A549 (cell line): ENCODE measurements around the gene ZDHHC19. TPM values are rescaled to one million over a fixed set of nuclear protein-coding genes. Genes with fewer than 3 reads are reported as not detected.
A peak's percentile ranks its signal among the peaks of the same experiment; 100 is the strongest.

Experiments
- ATAC-seq, 2 experiments: fragments of 200-7000 bp in 1 of 2; fragments of >200 bp in 1 of 2; cut with Nextera tagmentation in 1 of 2; cut with Tn5 transposase in 1 of 2; 3 replicates each; pipeline versions ENCODE4 v1.8.0 to v1.9.1; 2018 to 2020; ENCODE audit warnings: mild to moderate bottlenecking in 1 of 2, moderate library complexity in 1 of 2
- CTCF ChIA-PET: fragments of 300-600 bp; sonication (Branson Sonifier 250); formaldehyde crosslinking; extraction: SDS; loops from one replicate; lab custom pipeline; 2021; ENCODE audit warnings: antibody characterized with exemption, inconsistent platforms; lab: Yijun Ruan, JAX
- POLR2A ChIA-PET: fragments of 350-600 bp; formaldehyde crosslinking; extraction: SDS; loops from one replicate; lab custom pipeline; 2021; ENCODE audit warnings: antibody characterized with exemption, inconsistent platforms; lab: Yijun Ruan, JAX
- DNase-seq, 2 experiments: peaks; one replicate each; pipeline versions ENCODE4 v3.0.0 to v3.0.0-alpha.2; 2011 to 2016; ENCODE audit warnings: low read depth in 1 of 2, low spot score in 1 of 2
- FAIRE-seq: peaks from 2 replicates; lab custom pipeline; 2011; peaks lifted over from hg19 to GRCh38; lab: Jason Lieb, UNC
- H3K27ac ChIP-seq, 2 experiments: fragments of >200 bp; sonication (Bioruptor Twin); formaldehyde crosslinking; 3 replicates each; pipeline ENCODE4 v1.5.1; 2016 to 2017
- H3K4me1 ChIP-seq: fragments of >200 bp; sonication (Bioruptor Twin); formaldehyde crosslinking; 3 replicates; pipeline ENCODE4 v1.6.1; 2016
- H3K4me2 ChIP-seq: fragments of >200 bp; sonication (Bioruptor Twin); formaldehyde crosslinking; 3 replicates; pipeline ENCODE4 v1.6.1; 2016
- H3K4me3 ChIP-seq: fragments of >200 bp; sonication (Bioruptor Twin); formaldehyde crosslinking; 3 replicates; pipeline ENCODE4 v1.5.1; 2016
- H3K9me3 ChIP-seq: fragments of >200 bp; sonication (Bioruptor Twin); formaldehyde crosslinking; 3 replicates; pipeline ENCODE4 v1.6.1; 2016
- CEBPB ChIP-seq, 2 experiments: fragments of >200 bp in 1 of 2; sonication (Bioruptor Twin) in 1 of 2; formaldehyde crosslinking in 1 of 2; IDR thresholded peaks; 2 replicates each; pipeline ENCODE4 v1.6.1; 2012 to 2016
- EHMT2 ChIP-seq: fragments of 200-600 bp; sonication (generic); IDR thresholded peaks from 2 replicates; pipeline ENCODE4 v1.6.1; 2016; ENCODE audit warnings: antibody characterized with exemption, low read depth, mild to moderate bottlenecking, moderate library complexity
- EP300 ChIP-seq, 2 experiments: fragments of >200 bp; sonication (Bioruptor Twin); formaldehyde crosslinking; IDR thresholded peaks; 2 replicates in 1 of 2; 3 replicates in 1 of 2; pipeline ENCODE4 v1.6.1; 2016 to 2017
- ESRRA ChIP-seq: fragments of 150-350 bp; IDR thresholded peaks from 2 replicates; pipeline ENCODE4 v1.6.1; 2014; ENCODE audit warnings: mild to moderate bottlenecking, low read length, borderline replicate concordance
- HOXA7 ChIP-seq: fragments of 250-450 bp; sonication (Bioruptor Pico); IDR thresholded peaks from 2 replicates; pipeline ENCODE4 v1.5.0; 2020; ENCODE audit warnings: mild to moderate bottlenecking, moderate library complexity
- JUNB ChIP-seq: fragments of >200 bp; sonication (Bioruptor Twin); formaldehyde crosslinking; IDR thresholded peaks from 2 replicates; pipeline ENCODE4 v1.6.1; 2016
- NFE2L2 ChIP-seq: fragments of 150-350 bp; conservative IDR thresholded peaks from 2 replicates; pipeline ENCODE4 v1.6.1; 2014; ENCODE audit warnings: low read length
- PHF8 ChIP-seq: fragments of 200-600 bp; sonication (generic); IDR thresholded peaks from 2 replicates; pipeline ENCODE4 v1.6.1; 2016; ENCODE audit warnings: low read depth, mild to moderate bottlenecking, antibody characterized with exemption, moderate library complexity, borderline replicate concordance
- RAD21 ChIP-seq, 2 experiments: fragments of >200 bp in 1 of 2; sonication (Bioruptor Twin) in 1 of 2; formaldehyde crosslinking in 1 of 2; IDR thresholded peaks in 1 of 2; conservative IDR thresholded peaks in 1 of 2; 2 replicates in 1 of 2; 3 replicates in 1 of 2; pipeline ENCODE4 v1.6.1; 2012 to 2018; ENCODE audit warnings: inconsistent platforms in 1 of 2
- RCOR1 ChIP-seq: fragments of 150-350 bp; IDR thresholded peaks from 2 replicates; pipeline ENCODE4 v1.6.1; 2014; ENCODE audit warnings: antibody characterized with exemption, low read length, low read depth
- RFX5 ChIP-seq: fragments of 450-650 bp; IDR thresholded peaks from 2 replicates; pipeline ENCODE4 v1.7.1; 2014; ENCODE audit warnings: antibody characterized with exemption, mild to moderate bottlenecking, moderate library complexity
- SMC3 ChIP-seq: fragments of >200 bp; sonication (Bioruptor Twin); formaldehyde crosslinking; IDR thresholded peaks from 3 replicates; pipeline ENCODE4 v1.6.1; 2018; ENCODE audit warnings: inconsistent platforms
- TFCP2L1 ChIP-seq: fragments of 250-450 bp; sonication (Bioruptor Pico); IDR thresholded peaks from 2 replicates; pipeline ENCODE4 v1.5.0; 2021; ENCODE audit warnings: mild to moderate bottlenecking
- ZNF302 ChIP-seq: fragments of 250-450 bp; sonication (Bioruptor Pico); IDR thresholded peaks from 2 replicates; pipeline ENCODE4 v1.9.0; 2021; ENCODE audit warnings: inconsistent platforms, mild to moderate bottlenecking, moderate library complexity
- ZSCAN20 ChIP-seq: fragments of 250-450 bp; sonication (Bioruptor Pico); IDR thresholded peaks from 2 replicates; pipeline ENCODE4 v1.8.0; 2022; ENCODE audit warnings: mild to moderate bottlenecking, moderate library complexity
- WGBS: methylation state at CpG from one replicate; pipeline ENCODE4 v1.1.6; 2017; ENCODE audit errors: missing lambda C conversion rate; 5-methylcytosine and 5-hydroxymethylcytosine counted together
- polyA plus RNA-seq, 4 experiments: library from polyadenylated mRNA; depleted of rRNA in 3 of 4; stranded (reverse); fragments of >200 nt; fragmentation: RNase III in 1 of 4; extraction: RNeasy Plus Mini Kit Qiagen cat#74134 plus additional on column Dnase treatment in 1 of 4; gene quantifications; 2 replicates in 3 of 4; 3 replicates in 1 of 4; pipeline ENCODE4 v1.2.3, GENCODE V29; 2011 to 2017
- TF ChIP-seq, protein P1 (sequence below): fragments of 450-650 bp; IDR thresholded peaks from 2 replicates; pipeline ENCODE4 v1.6.1; 2014; ENCODE audit warnings: antibody characterized with exemption
- TF ChIP-seq, protein P2 (sequence below): fragments of 200-600 bp; sonication (generic); IDR thresholded peaks from 2 replicates; pipeline ENCODE4 v1.6.1; 2016; ENCODE audit warnings: antibody characterized with exemption, mild to moderate bottlenecking, moderate library complexity
- TF ChIP-seq, protein P3 (sequence below): fragments of 250-450 bp; sonication (Bioruptor Pico); IDR thresholded peaks from 2 replicates; pipeline ENCODE4 v1.5.0; 2021; ENCODE audit warnings: mild to moderate bottlenecking, moderate library complexity, borderline replicate concordance
- TF ChIP-seq, protein P4 (sequence below): fragments of >200 bp; sonication (Bioruptor Twin); formaldehyde crosslinking; IDR thresholded peaks from 3 replicates; pipeline ENCODE4 v1.5.1; 2016
- TF ChIP-seq, protein P5 (sequence below): fragments of 150-350 bp; IDR thresholded peaks from 2 replicates; pipeline ENCODE4 v1.6.1; 2014; ENCODE audit warnings: low read depth, mild to moderate bottlenecking, low read length

The ZDHHC19 gene
- polyA plus RNA-seq, 2 of the 4 experiments (the other 2 are of a cell fraction), result 0.15 TPM; not detected in 1

- TF ChIP-seq RCOR1 (no peak), EHMT2 (no peak), HOXA7 (no peak), TFCP2L1 (CRISPR knock-in tag) (no peak)
- TF ChIP-seq, protein P1, sequence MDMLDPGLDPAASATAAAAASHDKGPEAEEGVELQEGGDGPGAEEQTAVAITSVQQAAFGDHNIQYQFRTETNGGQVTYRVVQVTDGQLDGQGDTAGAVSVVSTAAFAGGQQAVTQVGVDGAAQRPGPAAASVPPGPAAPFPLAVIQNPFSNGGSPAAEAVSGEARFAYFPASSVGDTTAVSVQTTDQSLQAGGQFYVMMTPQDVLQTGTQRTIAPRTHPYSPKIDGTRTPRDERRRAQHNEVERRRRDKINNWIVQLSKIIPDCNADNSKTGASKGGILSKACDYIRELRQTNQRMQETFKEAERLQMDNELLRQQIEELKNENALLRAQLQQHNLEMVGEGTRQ, result no peak
Measured at GRCh38 chr3:196240424-196240823, 29.2 kb upstream of the ZDHHC19 start (continued).

DNA sequence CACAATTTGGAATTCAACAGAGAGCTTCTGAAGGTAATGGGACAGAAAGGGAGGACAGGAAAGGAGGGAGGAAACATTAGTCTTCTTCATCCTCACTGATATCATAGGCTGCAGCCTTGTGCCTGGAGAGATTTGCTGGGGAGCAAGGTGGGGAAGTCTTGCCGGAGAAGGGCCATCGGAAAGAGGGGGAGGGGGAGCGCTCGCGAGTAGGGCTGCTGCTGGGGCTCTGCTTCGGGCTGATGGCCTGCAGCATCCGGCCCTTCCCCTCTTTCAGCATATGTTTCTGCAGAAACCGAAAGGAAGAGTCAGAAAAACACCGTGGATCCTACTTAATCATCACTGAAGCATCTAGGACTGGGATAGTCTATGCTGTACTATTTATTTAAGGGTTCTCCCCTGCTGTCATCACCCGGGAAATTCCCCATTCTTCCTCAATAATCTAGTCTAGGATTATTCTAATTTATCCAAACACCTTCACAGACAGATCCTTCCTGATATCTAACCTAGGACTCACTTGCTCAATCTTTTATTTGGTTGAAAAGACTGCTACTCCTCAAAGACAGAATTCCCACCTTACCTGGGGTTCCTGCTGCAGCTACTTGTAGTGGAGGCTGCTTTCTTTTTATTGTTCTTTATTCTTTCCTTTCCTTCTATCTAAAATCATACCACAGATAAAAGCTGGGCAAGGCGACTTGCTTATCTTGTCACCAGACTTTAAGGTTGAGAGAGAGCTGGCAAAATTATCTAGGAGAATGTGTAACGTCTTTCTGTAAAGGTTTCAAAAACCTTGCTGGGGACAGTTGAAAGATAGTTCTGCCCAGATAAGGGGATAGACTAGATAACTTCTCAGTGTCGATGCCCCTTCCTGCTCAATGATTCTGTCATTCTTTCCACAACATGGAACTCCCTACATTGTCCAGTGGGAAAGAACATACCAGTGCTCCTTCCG is 27.7 kb upstream of the ZDHHC19 start:
- Histone ChIP-seq H3K9me3 (no peaks in the 10 kb centered on the region), H3K4me3 (no peak overlapping the region), H3K4me2 (no peak overlapping the region), H3K4me1 (no peaks in the 10 kb centered on the region), H3K27ac (no peak overlapping the region)
- FAIRE-seq, result no peak
- TF ChIP-seq ZNF302 (CRISPR knock-in tag), result no peak
- TF ChIP-seq, protein P2, sequence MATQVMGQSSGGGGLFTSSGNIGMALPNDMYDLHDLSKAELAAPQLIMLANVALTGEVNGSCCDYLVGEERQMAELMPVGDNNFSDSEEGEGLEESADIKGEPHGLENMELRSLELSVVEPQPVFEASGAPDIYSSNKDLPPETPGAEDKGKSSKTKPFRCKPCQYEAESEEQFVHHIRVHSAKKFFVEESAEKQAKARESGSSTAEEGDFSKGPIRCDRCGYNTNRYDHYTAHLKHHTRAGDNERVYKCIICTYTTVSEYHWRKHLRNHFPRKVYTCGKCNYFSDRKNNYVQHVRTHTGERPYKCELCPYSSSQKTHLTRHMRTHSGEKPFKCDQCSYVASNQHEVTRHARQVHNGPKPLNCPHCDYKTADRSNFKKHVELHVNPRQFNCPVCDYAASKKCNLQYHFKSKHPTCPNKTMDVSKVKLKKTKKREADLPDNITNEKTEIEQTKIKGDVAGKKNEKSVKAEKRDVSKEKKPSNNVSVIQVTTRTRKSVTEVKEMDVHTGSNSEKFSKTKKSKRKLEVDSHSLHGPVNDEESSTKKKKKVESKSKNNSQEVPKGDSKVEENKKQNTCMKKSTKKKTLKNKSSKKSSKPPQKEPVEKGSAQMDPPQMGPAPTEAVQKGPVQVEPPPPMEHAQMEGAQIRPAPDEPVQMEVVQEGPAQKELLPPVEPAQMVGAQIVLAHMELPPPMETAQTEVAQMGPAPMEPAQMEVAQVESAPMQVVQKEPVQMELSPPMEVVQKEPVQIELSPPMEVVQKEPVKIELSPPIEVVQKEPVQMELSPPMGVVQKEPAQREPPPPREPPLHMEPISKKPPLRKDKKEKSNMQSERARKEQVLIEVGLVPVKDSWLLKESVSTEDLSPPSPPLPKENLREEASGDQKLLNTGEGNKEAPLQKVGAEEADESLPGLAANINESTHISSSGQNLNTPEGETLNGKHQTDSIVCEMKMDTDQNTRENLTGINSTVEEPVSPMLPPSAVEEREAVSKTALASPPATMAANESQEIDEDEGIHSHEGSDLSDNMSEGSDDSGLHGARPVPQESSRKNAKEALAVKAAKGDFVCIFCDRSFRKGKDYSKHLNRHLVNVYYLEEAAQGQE, result no peak
- no peak for DNase-seq
- CTCF ChIA-PET, result interaction anchor here (1.5 kb wide), 1 partner anchor 12 kb away, joined by 3 read pairs; no protein-coding TSS in a partner anchor
- ATAC-seq, result 0 out of 6 replicates have a peak, but pooled peaks of 1 of the 2 experiments have one; percentile 23
- POLR2A ChIA-PET, result no interaction called here
- 69% methylated on average over 14 of the region's 14 CpGs for WGBS

- FAIRE-seq, result no peak
- no peak overlapping the region for H3K27ac ChIP-seq
- DNase-seq, result no peak
- H3K4me3 ChIP-seq, result no peak overlapping the region
- H3K9me3 ChIP-seq, result no peaks in the 10 kb centered on the region
- H3K4me1 ChIP-seq, result no peaks in the 10 kb centered on the region
- ChIA-PET POLR2A (no interaction called here), CTCF (interaction anchor here (0.9 to 1.5 kb wide), 2 partner anchors 10 to 164 kb away, joined by 3 read pairs; no protein-coding TSS in a partner anchor)
- WGBS, result 96% methylated on average over 5 of the region's 5 CpGs
- H3K4me2 ChIP-seq, result no peak overlapping the region
- no peak for ATAC-seq
- no peak for TF ChIP-seq CEBPB (IDR thresholded peaks at IDR 0.05)
- no peak for TF ChIP-seq TFCP2L1 (CRISPR knock-in tag)
- no peak for TF ChIP-seq SMC3
- no peak for TF ChIP-seq JUNB
- TF ChIP-seq, protein P3, sequence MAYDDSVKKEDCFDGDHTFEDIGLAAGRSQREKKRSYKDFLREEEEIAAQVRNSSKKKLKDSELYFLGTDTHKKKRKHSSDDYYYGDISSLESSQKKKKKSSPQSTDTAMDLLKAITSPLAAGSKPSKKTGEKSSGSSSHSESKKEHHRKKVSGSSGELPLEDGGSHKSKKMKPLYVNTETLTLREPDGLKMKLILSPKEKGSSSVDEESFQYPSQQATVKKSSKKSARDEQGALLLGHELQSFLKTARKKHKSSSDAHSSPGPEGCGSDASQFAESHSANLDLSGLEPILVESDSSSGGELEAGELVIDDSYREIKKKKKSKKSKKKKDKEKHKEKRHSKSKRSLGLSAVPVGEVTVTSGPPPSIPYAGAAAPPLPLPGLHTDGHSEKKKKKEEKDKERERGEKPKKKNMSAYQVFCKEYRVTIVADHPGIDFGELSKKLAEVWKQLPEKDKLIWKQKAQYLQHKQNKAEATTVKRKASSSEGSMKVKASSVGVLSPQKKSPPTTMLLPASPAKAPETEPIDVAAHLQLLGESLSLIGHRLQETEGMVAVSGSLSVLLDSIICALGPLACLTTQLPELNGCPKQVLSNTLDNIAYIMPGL (CRISPR knock-in tag), result no peak
- TF ChIP-seq NFE2L2, result no peak
- TF ChIP-seq RAD21 (conservative IDR thresholded peaks at IDR 0.05 in 1 of 2, IDR thresholded peaks at IDR 0.05 in 1 of 2), result no peak
- TF ChIP-seq ESRRA, result no peak
- TF ChIP-seq PHF8, result no peak
- TF ChIP-seq EHMT2, result no peak
- TF ChIP-seq, protein P4, sequence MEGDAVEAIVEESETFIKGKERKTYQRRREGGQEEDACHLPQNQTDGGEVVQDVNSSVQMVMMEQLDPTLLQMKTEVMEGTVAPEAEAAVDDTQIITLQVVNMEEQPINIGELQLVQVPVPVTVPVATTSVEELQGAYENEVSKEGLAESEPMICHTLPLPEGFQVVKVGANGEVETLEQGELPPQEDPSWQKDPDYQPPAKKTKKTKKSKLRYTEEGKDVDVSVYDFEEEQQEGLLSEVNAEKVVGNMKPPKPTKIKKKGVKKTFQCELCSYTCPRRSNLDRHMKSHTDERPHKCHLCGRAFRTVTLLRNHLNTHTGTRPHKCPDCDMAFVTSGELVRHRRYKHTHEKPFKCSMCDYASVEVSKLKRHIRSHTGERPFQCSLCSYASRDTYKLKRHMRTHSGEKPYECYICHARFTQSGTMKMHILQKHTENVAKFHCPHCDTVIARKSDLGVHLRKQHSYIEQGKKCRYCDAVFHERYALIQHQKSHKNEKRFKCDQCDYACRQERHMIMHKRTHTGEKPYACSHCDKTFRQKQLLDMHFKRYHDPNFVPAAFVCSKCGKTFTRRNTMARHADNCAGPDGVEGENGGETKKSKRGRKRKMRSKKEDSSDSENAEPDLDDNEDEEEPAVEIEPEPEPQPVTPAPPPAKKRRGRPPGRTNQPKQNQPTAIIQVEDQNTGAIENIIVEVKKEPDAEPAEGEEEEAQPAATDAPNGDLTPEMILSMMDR, result no peak
- TF ChIP-seq ZSCAN20 (CRISPR knock-in tag), result no peak
- TF ChIP-seq, protein P5, sequence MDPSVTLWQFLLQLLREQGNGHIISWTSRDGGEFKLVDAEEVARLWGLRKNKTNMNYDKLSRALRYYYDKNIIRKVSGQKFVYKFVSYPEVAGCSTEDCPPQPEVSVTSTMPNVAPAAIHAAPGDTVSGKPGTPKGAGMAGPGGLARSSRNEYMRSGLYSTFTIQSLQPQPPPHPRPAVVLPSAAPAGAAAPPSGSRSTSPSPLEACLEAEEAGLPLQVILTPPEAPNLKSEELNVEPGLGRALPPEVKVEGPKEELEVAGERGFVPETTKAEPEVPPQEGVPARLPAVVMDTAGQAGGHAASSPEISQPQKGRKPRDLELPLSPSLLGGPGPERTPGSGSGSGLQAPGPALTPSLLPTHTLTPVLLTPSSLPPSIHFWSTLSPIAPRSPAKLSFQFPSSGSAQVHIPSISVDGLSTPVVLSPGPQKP, result no peak
- no peak for TF ChIP-seq RFX5
- no peak for TF ChIP-seq EP300 (IDR thresholded peaks at IDR 0.05)
Measured at GRCh38 chr3:196237203-196237602, 26.0 kb upstream of the ZDHHC19 start.
